PC-3 (cell line): ENCODE results near the gene GAS2L3. TPM values are rescaled to one million over a fixed set of nuclear protein-coding genes. Genes with fewer than 3 reads are reported as not detected.

Source experiments
- ATAC-seq: fragments of 200-7000 bp; cut with Tn5 transposase; 2 replicates; pipeline ENCODE4 v1.9.1; 2020; ENCODE audit warnings: mild to moderate bottlenecking, moderate library complexity
- BruUV-seq: library from RNA; stranded (reverse); fragments of 400-500 nt; replicated peaks from 2 replicates; lab custom pipeline; 2021; lab: Mats Ljungman, UMichigan
- CTCF ChIA-PET: fragments of 300-600 bp; sonication (Branson Sonifier 250); formaldehyde crosslinking; loops from one replicate; lab custom pipeline; 2022; ENCODE audit warnings: antibody characterized with exemption; lab: Charles Lee
- POLR2A ChIA-PET: fragments of 300-600 bp; sonication (Branson Sonifier 250); formaldehyde crosslinking; loops from one replicate; lab custom pipeline; 2022; ENCODE audit warnings: antibody characterized with exemption; ENCODE audit not compliant: unreplicated experiment; lab: Charles Lee
- DNase-seq: peaks from one replicate; pipeline ENCODE4 v3.0.0-alpha.2; 2015
- H2AFZ ChIP-seq: fragments of 300-600 bp; sonication (generic); 2 replicates; pipeline ENCODE4 v1.6.0; 2016; ENCODE audit warnings: antibody characterized with exemption, low read length
- H3F3A ChIP-seq: fragments of 300-600 bp; sonication (generic); one replicate; pipeline ENCODE4 v1.6.0; 2017; ENCODE audit warnings: antibody characterized with exemption, low read length, control low read depth, mild to moderate bottlenecking; ENCODE audit not compliant: unreplicated experiment
- H3K27ac ChIP-seq: fragments of 300-600 bp; sonication (generic); 2 replicates; pipeline ENCODE4 v1.5.1; 2016; ENCODE audit warnings: mild to moderate bottlenecking, low read length
- H3K27me3 ChIP-seq: fragments of 300-600 bp; sonication (generic); 2 replicates; pipeline ENCODE4 v1.6.1; 2016; ENCODE audit warnings: low read length, mixed read lengths
- H3K36me3 ChIP-seq: fragments of 300-600 bp; sonication (generic); 2 replicates; pipeline ENCODE4 v1.6.1; 2016; ENCODE audit warnings: low read depth, mixed run types, low read length, mixed read lengths
- H3K4me1 ChIP-seq: fragments of 300-600 bp; sonication (generic); 2 replicates; pipeline ENCODE4 v1.5.1; 2016; ENCODE audit warnings: low read length; ENCODE audit not compliant: insufficient read depth
- H3K4me2 ChIP-seq: fragments of 300-600 bp; sonication (generic); 2 replicates; pipeline ENCODE4 v1.6.0; 2016; ENCODE audit warnings: low read length
- H3K4me3 ChIP-seq: fragments of 300-600 bp; sonication (generic); 2 replicates; pipeline ENCODE4 v1.5.1; 2016; ENCODE audit warnings: mild to moderate bottlenecking, low read length, mixed read lengths
- H3K79me2 ChIP-seq: fragments of 300-600 bp; sonication (generic); 2 replicates; pipeline ENCODE4 v1.6.1; 2017; ENCODE audit warnings: low read length, mixed read lengths
- H3K9ac ChIP-seq: fragments of 300-600 bp; sonication (generic); 2 replicates; pipeline ENCODE4 v1.6.0; 2016; ENCODE audit warnings: mild to moderate bottlenecking, low read length
- H3K9me2 ChIP-seq: fragments of 300-600 bp; sonication (generic); replicated peaks from 2 replicates; pipeline ENCODE4 v1.6.1; 2016; ENCODE audit warnings: mixed run types, low read length, mixed read lengths
- H3K9me3 ChIP-seq: fragments of 300-600 bp; sonication (generic); 2 replicates; pipeline ENCODE4 v1.6.1; 2016; ENCODE audit warnings: low read length, mixed read lengths
- H4K20me1 ChIP-seq: fragments of 300-600 bp; sonication (generic); 2 replicates; pipeline ENCODE4 v1.6.1; 2016; ENCODE audit warnings: low read length, mixed read lengths
- CTCF ChIP-seq: fragments of 300-600 bp; sonication (generic); conservative IDR thresholded peaks from 2 replicates; pipeline ENCODE4 v1.5.1; 2017; ENCODE audit warnings: antibody characterized with exemption, low read depth, mild to moderate bottlenecking, low read length
- EZH2 ChIP-seq: fragments of 300-600 bp; sonication (generic); IDR thresholded peaks from one replicate; pipeline ENCODE4 v1.6.1; 2017; ENCODE audit warnings: antibody characterized with exemption, mild to moderate bottlenecking, low read length; ENCODE audit not compliant: unreplicated experiment
- EZH2phosphoT487 ChIP-seq: fragments of 300-600 bp; sonication (generic); IDR thresholded peaks from 2 replicates; pipeline ENCODE4 v1.6.1; 2018; ENCODE audit warnings: mild to moderate bottlenecking, antibody characterized with exemption, low read length, borderline replicate concordance
- intact Hi-C: fragments of 100-400 bp; cut with micrococcal nuclease; formaldehyde crosslinking; loops from 2 replicates; pipeline ENCODE4 v1.9.0; 2023
- total RNA-seq: library from RNA; depleted of rRNA; stranded (reverse); fragments of >200 nt; gene quantifications from 2 replicates; pipeline ENCODE4 v1.2.3, GENCODE V29; 2014

GAS2L3 gene
- total RNA-seq, 1 experiment from 2014 or later: 27.8 TPM

- H3K27me3 ChIP-seq: no peaks in the 10 kb centered on the region
- no peak overlapping the region for H3K4me2 ChIP-seq
- H2AFZ ChIP-seq: no peak overlapping the region
- TF ChIP-seq EZH2 (no peak), CTCF (no peak), EZH2phosphoT487 (no peak)
- POLR2A ChIA-PET: no interaction called here
- BruUV-seq: no TSS peak
- H3K79me2 ChIP-seq: no peaks in the 10 kb centered on the region
- CTCF ChIA-PET: no interaction called here
- H3K27ac ChIP-seq: no peak overlapping the region
- no peaks in the 10 kb centered on the region for H3K9me3 ChIP-seq
- H3K9me2 ChIP-seq: no peaks in the 10 kb centered on the region
- H4K20me1 ChIP-seq: no peaks in the 10 kb centered on the region
- intact Hi-C loops: no loop called here
- peaks cover 10% of the 10 kb centered on the region; the same call in 1 of the 2 replicates for H3K4me1 ChIP-seq
- no peak overlapping the region for H3K4me3 ChIP-seq
- ATAC-seq (no peak), DNase-seq (no peak)
- no peaks in the 10 kb centered on the region for H3F3A ChIP-seq
- H3K36me3 ChIP-seq: peaks cover 9% of the 10 kb centered on the region; the same call in 1 of the 2 replicates
- no peak overlapping the region for H3K9ac ChIP-seq
These were observed 35.3 kb downstream of the GAS2L3 start for GRCh38 chr12:100608776-100609175.

DNA sequence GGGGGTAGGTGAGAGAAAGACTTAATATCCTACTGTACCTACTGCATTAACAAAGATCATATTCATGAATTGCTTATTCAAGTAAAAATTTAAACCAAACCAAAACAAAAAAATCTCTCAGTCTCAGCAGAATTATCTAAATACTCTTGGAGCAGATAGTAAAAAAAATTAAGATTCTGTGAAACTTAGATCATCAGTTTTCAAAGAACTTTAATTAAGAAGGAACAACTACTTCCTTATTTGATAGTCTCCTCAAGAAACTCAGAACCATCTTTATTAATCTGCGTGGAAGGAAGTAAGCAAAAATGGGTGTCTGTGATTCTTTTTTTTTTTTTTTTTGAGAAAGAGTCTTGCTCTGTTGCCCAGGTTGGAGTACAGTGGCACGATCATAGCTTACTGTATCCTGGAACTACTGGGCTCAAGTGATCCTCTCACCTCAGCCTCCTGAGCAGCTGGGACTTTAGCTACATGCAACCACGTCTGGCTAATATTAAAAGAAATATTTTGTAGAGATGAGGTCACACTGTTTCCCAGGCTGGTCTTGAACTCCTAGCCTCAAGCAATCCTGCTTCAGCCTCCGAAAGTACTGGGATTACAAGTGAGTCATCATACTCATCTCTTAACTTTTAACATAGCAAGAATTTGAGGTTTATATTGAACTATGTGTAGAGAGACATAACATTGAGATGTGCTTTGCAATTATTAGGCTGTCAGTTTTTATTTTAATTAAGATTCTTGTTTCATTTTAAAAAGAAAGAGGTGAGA is 37.4 kb downstream of the GAS2L3 start:
- POLR2A ChIA-PET: no interaction called here
- peaks cover 9% of the 10 kb centered on the region; the same call in 1 of the 2 replicates for H3K36me3 ChIP-seq
- H4K20me1 ChIP-seq: no peaks in the 10 kb centered on the region
- H3K27ac ChIP-seq: no peak overlapping the region
- H3K9me3 ChIP-seq: no peaks in the 10 kb centered on the region
- no peak overlapping the region for H2AFZ ChIP-seq
- TF ChIP-seq EZH2: no peak
- no peak for TF ChIP-seq CTCF
- no peak for TF ChIP-seq EZH2phosphoT487
- H3K4me1 ChIP-seq: peaks cover 10% of the 10 kb centered on the region; the same call in 1 of the 2 replicates
- intact Hi-C loops: no loop called here
- no peaks in the 10 kb centered on the region for H3K27me3 ChIP-seq
- no peak overlapping the region for H3K9ac ChIP-seq
- no peaks in the 10 kb centered on the region for H3F3A ChIP-seq
- no peaks in the 10 kb centered on the region for H3K9me2 ChIP-seq
- H3K4me2 ChIP-seq: no peak overlapping the region
- no peak overlapping the region for H3K4me3 ChIP-seq
- no peaks in the 10 kb centered on the region for H3K79me2 ChIP-seq
- DNase-seq (no peak), ATAC-seq (no peak)
- BruUV-seq: no TSS peak
- CTCF ChIA-PET: no interaction called here

- H3K27me3 ChIP-seq: no peaks in the 10 kb centered on the region
- no peaks in the 10 kb centered on the region for H3K79me2 ChIP-seq
- H3K4me2 ChIP-seq: peak overlapping the region; percentile 12; the same call in 1 of the 2 replicates
- TF ChIP-seq EZH2phosphoT487: no peak
- no peak for TF ChIP-seq CTCF
- no peak for TF ChIP-seq EZH2
- ChIA-PET POLR2A (no interaction called here), CTCF (no interaction called here)
- H3F3A ChIP-seq: no peaks in the 10 kb centered on the region
- BruUV-seq: no TSS peak
- H3K4me3 ChIP-seq: no peak overlapping the region
- no peak overlapping the region for H3K9ac ChIP-seq
- 0 out of 2 replicates have a peak, but pooled peaks cover 9% of the 10 kb centered on the region for H3K36me3 ChIP-seq
- H3K9me2 ChIP-seq: no peaks in the 10 kb centered on the region
- H3K4me1 ChIP-seq: peaks cover 10% of the 10 kb centered on the region; the same call in 1 of the 2 replicates
- no peak overlapping the region for H3K27ac ChIP-seq
- no peaks in the 10 kb centered on the region for H3K9me3 ChIP-seq
- peak; percentile 98 for ATAC-seq
- no peak overlapping the region for H2AFZ ChIP-seq
- intact Hi-C loops: loop anchor here (1.0 to 2.0 kb wide), 2 partner anchors 22 to 36 kb away; no protein-coding TSS in a partner anchor
- no peaks in the 10 kb centered on the region for H4K20me1 ChIP-seq
- DNase-seq: peak; percentile 53
These were observed 39.1 kb downstream of the GAS2L3 start for GRCh38 chr12:100612606-100613005.
